Ectodermal cell (in vitro differentiated cells): ENCODE results near the gene CARS2.
"Not testable (repeated sequence)": the region's sequence is repeated elsewhere in the genome, so short reads cannot be mapped to it uniquely, and the experiment has no call there.

Experiments
- H3K27ac ChIP-seq: 2 replicates; pipeline ENCODE4 v1.7.0; 2013; ENCODE audit warnings: mild to moderate bottlenecking, low read depth, low read length; ENCODE audit not compliant: insufficient read depth, poor library complexity, severe bottlenecking
- H3K27me3 ChIP-seq: 2 replicates; pipeline ENCODE4 v1.7.0; 2013; ENCODE audit warnings: mild to moderate bottlenecking, low read length; ENCODE audit not compliant: insufficient read depth, control insufficient read depth, poor library complexity, severe bottlenecking
- H3K36me3 ChIP-seq: one replicate; pipeline ENCODE4 v1.7.0; 2013; ENCODE audit warnings: low read length; ENCODE audit not compliant: control insufficient read depth, insufficient read depth
- H3K4me1 ChIP-seq: one replicate; pipeline ENCODE4 v1.7.0; 2013; ENCODE audit warnings: low read length; ENCODE audit not compliant: control insufficient read depth, insufficient read depth
- H3K4me3 ChIP-seq: 2 replicates; pipeline ENCODE4 v1.7.0; 2013; ENCODE audit warnings: low read depth, low read length, control low read depth; ENCODE audit not compliant: insufficient read depth
- H3K9me3 ChIP-seq: 2 replicates; pipeline ENCODE4 v1.7.0; 2013; ENCODE audit warnings: mild to moderate bottlenecking, low read length, moderate library complexity; ENCODE audit not compliant: control insufficient read depth
- WGBS, 2 experiments: methylation state at CpG; one replicate each; pipeline ENCODE4 v1.1.7; 2013; ENCODE audit warnings: missing lambda C conversion rate in 2 of 2; 5-methylcytosine and 5-hydroxymethylcytosine counted together

CARS2 gene

GRCh38 chr13:110706570-110707372 is 855 bp upstream of the CARS2 start:
- WGBS, 2 experiments: 75 to 76% methylated on average over 8 of the region's 8 CpGs
- peaks cover 17% of the 10 kb centered on the region for H3K4me1 ChIP-seq
- no peaks in the 10 kb centered on the region for H3K27me3 ChIP-seq
- H3K4me3 ChIP-seq: peak overlapping the region; percentile 88
- H3K27ac ChIP-seq: peak overlapping the region; percentile 48
- H3K9me3 ChIP-seq: no peaks in the 10 kb centered on the region
- H3K36me3 ChIP-seq: no peaks in the 10 kb centered on the region

GRCh38 chr13:110705356-110705825 is 525 bp downstream of the CARS2 start:
- 11 to 14% methylated on average over 11 of the region's 12 CpGs for WGBS, 2 experiments
- Histone ChIP-seq H3K36me3 (peaks cover 6% of the 10 kb centered on the region), H3K27me3 (no peaks in the 10 kb centered on the region), H3K4me1 (peaks cover 17% of the 10 kb centered on the region), H3K27ac (no peak overlapping the region), H3K9me3 (no peaks in the 10 kb centered on the region), H3K4me3 (peak overlapping the region; percentile 88)

GRCh38 chr13:110702591-110703526 is 3.1 kb downstream of the CARS2 start:
- H3K27ac ChIP-seq: no peak overlapping the region
- no peaks in the 10 kb centered on the region for H3K9me3 ChIP-seq
- peaks cover 17% of the 10 kb centered on the region for H3K4me1 ChIP-seq
- H3K36me3 ChIP-seq: peaks cover 23% of the 10 kb centered on the region
- WGBS, 2 experiments: 92% methylated on average over 14 to 15 of the region's 15 CpGs
- H3K4me3 ChIP-seq: no peak overlapping the region
- no peaks in the 10 kb centered on the region for H3K27me3 ChIP-seq

DNA sequence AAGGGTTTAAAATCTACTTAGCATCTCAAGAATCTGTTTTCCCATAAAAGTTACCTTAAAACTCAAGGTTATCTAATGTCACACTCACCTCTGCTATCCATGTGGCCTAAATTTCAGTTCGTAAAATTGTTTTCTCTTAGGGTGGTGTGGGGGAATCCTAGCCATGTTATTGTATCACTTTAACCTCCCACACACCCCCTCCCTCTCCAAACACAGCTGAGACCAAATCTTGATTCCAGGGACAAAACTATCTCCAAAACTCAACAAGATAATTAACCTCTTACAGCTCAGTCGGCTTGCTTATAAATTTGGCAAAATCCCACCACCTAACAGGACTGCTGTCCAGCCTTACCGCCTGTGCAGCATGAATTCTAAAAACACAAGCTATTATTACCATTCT is 3.8 kb downstream of the CARS2 start:
- no peaks in the 10 kb centered on the region for H3K9me3 ChIP-seq
- H3K36me3 ChIP-seq: peaks cover 26% of the 10 kb centered on the region
- no peak overlapping the region for H3K27ac ChIP-seq
- WGBS, 2 experiments: 88 to 89% methylated on average over 2 to 3 of the region's 3 CpGs
- peaks cover 17% of the 10 kb centered on the region for H3K4me1 ChIP-seq
- no peaks in the 10 kb centered on the region for H3K27me3 ChIP-seq
- H3K4me3 ChIP-seq: no peak overlapping the region

- not testable (repeated sequence) for H3K27ac ChIP-seq, H3K27me3 ChIP-seq, H3K4me3 ChIP-seq, H3K9me3 ChIP-seq
- WGBS, 2 experiments: 92 to 95% methylated on average over 7 of the region's 7 CpGs
- Histone ChIP-seq H3K4me1 (peaks cover 13% of the 10 kb centered on the region), H3K36me3 (peaks cover 32% of the 10 kb centered on the region)
Measured at GRCh38 chr13:110701061-110701460, 4.9 kb downstream of the CARS2 start.

- Histone ChIP-seq H3K9me3 (no peaks in the 10 kb centered on the region), H3K27me3 (no peaks in the 10 kb centered on the region), H3K27ac (no peak overlapping the region), H3K4me3 (no peak overlapping the region), H3K4me1 (peaks cover 13% of the 10 kb centered on the region), H3K36me3 (peaks cover 32% of the 10 kb centered on the region)
- WGBS, 2 experiments: 80 to 82% methylated on average over 7 to 8 of the region's 8 CpGs
Measured at GRCh38 chr13:110700641-110701040, 5.3 kb downstream of the CARS2 start.

GRCh38 chr13:110700186-110700585 is 5.7 kb downstream of the CARS2 start:
- Histone ChIP-seq H3K36me3 (peaks cover 32% of the 10 kb centered on the region), H3K4me1 (peaks cover 13% of the 10 kb centered on the region), H3K9me3 (no peaks in the 10 kb centered on the region), H3K4me3 (no peak overlapping the region), H3K27me3 (no peaks in the 10 kb centered on the region), H3K27ac (no peak overlapping the region)
- WGBS, 2 experiments: 90 to 91% methylated on average over 14 of the region's 14 CpGs

GRCh38 chr13:110699148-110700145 is 6.5 kb downstream of the CARS2 start:
- Histone ChIP-seq H3K36me3 (peaks cover 32% of the 10 kb centered on the region), H3K27me3 (no peaks in the 10 kb centered on the region), H3K9me3 (no peaks in the 10 kb centered on the region), H3K4me3 (no peak overlapping the region), H3K4me1 (peaks cover 8% of the 10 kb centered on the region), H3K27ac (no peak overlapping the region)
- 83 to 85% methylated on average over 15 of the region's 15 CpGs for WGBS, 2 experiments

DNA sequence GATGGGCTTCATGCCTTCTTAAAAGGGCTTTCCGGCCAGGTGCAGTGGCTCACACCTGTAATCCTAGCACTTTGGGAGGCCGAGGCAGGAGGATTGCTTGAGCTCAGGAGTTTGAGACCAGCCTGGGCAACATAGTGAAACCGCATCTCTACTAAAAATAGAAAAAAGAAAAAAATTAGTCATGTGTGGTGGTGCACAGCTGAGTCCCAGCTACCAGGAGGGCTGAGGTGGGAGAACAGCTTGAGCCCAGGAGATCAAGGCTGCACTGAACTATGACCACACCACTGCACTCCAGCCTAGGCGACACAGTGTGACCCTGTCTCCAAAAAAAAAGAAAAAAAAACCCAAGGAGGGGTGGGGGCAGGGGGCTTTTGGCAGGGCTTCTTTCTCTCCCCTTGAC is 7.2 kb downstream of the CARS2 start:
- 92 to 95% methylated on average over 4 of the region's 4 CpGs for WGBS, 2 experiments
- H3K36me3 ChIP-seq: peaks cover 32% of the 10 kb centered on the region
- no peaks in the 10 kb centered on the region for H3K27me3 ChIP-seq
- H3K27ac ChIP-seq: no peak overlapping the region
- H3K9me3 ChIP-seq: no peaks in the 10 kb centered on the region
- peaks cover 8% of the 10 kb centered on the region for H3K4me1 ChIP-seq
- H3K4me3 ChIP-seq: no peak overlapping the region
